ENCODE data around the gene SKIC8.
"Not testable (repeated sequence)": the region's sequence is repeated elsewhere in the genome, so short reads cannot be mapped to it uniquely, and the experiment has no call there.

SKIC8 gene

GRCh38 chr15:78251136-78251535, 48.3 kb downstream of the SKIC8 start:
- TF ChIP-seq, protein P1, sequence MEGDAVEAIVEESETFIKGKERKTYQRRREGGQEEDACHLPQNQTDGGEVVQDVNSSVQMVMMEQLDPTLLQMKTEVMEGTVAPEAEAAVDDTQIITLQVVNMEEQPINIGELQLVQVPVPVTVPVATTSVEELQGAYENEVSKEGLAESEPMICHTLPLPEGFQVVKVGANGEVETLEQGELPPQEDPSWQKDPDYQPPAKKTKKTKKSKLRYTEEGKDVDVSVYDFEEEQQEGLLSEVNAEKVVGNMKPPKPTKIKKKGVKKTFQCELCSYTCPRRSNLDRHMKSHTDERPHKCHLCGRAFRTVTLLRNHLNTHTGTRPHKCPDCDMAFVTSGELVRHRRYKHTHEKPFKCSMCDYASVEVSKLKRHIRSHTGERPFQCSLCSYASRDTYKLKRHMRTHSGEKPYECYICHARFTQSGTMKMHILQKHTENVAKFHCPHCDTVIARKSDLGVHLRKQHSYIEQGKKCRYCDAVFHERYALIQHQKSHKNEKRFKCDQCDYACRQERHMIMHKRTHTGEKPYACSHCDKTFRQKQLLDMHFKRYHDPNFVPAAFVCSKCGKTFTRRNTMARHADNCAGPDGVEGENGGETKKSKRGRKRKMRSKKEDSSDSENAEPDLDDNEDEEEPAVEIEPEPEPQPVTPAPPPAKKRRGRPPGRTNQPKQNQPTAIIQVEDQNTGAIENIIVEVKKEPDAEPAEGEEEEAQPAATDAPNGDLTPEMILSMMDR (IDR thresholded peaks at IDR 0.05; ENCODE audit: insufficient read depth, low read depth, low read length, missing control alignments) = no peak
- H3K4me3 ChIP-seq (ENCODE audit: low read length) = no peak overlapping the region
- no peak for DNase-seq (ENCODE audit: low read depth)

DNA sequence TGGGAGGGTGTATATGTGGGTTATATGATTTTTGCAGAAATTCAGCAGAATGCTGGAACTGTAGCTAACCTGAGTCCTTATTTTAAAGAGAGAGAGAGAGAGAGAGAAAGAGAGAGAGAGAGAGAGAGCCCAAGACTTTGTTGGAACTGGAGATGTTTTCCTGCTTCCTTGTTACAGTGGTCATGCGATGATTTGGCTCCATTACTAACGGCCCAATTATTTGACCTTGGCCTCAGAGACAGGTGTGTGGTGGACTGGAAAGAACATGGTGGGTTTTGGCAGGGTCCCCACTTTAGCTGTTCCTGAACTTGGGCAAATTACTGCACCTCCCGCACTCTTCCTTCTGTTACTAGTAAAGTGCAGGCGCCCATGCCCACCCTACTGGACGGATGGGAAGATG, 50.3 kb downstream of the SKIC8 start:
- DNase-seq (ENCODE audit: low read depth) = no peak
- no peak overlapping the region for H3K4me3 ChIP-seq (ENCODE audit: low read length)
- TF ChIP-seq, protein P1 (IDR thresholded peaks at IDR 0.05; ENCODE audit: insufficient read depth, low read depth, low read length, missing control alignments) = no peak

DNA sequence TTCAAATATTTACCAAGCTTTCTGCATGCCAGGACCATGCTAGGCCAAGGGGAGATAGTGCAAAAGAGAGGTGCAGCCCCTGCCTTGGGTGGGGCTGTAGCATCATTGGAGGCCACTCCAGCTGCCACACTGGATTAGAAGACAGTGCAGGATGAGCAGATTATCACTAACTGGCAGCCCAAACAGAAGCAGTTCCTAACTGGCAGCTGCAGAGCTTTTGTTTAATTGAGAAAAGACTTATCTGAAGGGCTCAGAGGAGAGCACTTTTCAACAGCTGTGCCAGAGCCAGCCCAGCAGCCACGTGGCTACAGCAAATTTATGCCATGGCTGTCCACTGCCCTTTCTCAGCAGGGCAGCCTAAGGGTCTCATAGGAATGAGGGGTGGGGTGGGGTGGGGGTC, 51.5 kb downstream of the SKIC8 start:
- TF ChIP-seq, protein P1 (IDR thresholded peaks at IDR 0.05; ENCODE audit: insufficient read depth, low read depth, low read length, missing control alignments) = no peak
- H3K4me3 ChIP-seq (ENCODE audit: low read length) = no peak overlapping the region
- DNase-seq (ENCODE audit: low read depth) = no peak

- not testable (repeated sequence) for H3K4me3 ChIP-seq (ENCODE audit: low read length); DNase-seq (ENCODE audit: low read depth)
Observed at GRCh38 chr15:78245976-78246620, 53.3 kb downstream of the SKIC8 start.

DNA sequence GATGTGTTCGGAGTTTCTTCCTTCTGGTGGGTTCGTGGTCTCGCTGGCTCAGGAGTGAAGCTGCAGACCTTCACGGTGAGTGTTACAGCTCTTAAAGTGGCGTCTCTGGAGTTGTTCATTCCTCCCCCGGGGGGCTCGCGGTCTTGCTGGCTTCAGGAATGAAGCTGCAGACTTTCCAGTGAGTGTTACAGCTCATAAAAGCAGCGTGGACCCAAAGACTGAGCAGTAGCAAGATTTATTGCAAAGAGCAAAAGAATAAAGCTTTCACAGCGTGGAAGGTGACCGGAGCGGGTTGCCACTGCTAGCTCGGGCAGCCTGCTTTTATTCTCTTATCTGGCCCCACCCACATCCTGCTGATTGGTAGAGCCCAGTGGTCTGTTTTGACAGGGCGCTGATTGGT, 54.0 kb downstream of the SKIC8 start:
- DNase-seq (ENCODE audit: low read depth); H3K4me3 ChIP-seq (ENCODE audit: low read length): not testable (repeated sequence)

- no peak overlapping the region for H3K4me3 ChIP-seq (ENCODE audit: low read length)
- no peak for DNase-seq (ENCODE audit: low read depth)
- TF ChIP-seq, protein P1 (IDR thresholded peaks at IDR 0.05; ENCODE audit: insufficient read depth, low read depth, low read length, missing control alignments) = no peak
Observed at GRCh38 chr15:78244893-78245292, 54.5 kb downstream of the SKIC8 start.

DNA sequence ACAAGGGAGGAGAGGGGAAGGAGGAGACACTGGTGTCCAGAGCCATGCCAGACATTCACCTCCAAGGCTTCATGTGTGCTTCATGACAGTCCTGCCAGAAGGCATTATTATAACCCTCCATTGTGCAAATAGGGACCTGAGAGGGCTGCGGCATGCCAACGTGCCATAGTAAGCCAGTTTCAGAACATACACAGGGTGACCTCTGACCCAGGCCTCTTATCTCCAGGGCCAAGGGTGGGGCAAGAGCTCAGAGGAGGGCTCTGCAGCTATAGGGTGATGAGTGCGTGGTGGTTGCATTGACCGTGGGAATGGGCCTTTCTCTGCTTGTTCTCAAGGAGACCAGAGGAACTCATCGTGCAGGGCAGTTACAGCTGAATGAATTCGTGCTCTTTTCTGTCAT, 55.3 kb downstream of the SKIC8 start:
- no peak overlapping the region for H3K4me3 ChIP-seq (ENCODE audit: low read length)
- DNase-seq (ENCODE audit: low read depth) = no peak
- TF ChIP-seq, protein P1 (IDR thresholded peaks at IDR 0.05; ENCODE audit: insufficient read depth, low read depth, low read length, missing control alignments) = no peak

DNA sequence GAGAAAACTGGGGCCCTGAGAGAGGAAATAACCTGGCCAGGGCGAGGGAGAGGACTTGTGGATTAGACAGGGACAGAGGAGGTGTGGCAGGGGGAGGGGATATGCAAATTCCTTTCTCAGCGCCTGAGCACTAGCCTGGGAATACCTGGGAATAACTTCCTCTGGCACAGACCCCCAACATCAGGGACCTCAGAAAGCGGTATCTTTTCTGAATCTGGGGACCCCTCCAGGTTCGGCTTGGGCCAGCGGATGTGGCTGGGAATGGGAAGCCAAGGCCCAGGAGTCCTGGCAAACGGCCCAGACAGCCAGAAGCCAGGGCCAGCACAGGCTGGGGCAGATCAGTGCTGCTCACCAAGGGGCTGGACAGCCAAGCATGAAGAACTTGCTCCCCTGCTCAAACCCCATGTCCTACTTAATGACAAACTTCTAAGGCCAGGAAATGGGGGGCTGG, 55.9 kb downstream of the SKIC8 start:
- peak; percentile 55 for DNase-seq (ENCODE audit: low read depth)
- TF ChIP-seq, protein P1 (IDR thresholded peaks at IDR 0.05; ENCODE audit: insufficient read depth, low read depth, low read length, missing control alignments) = no peak
- H3K4me3 ChIP-seq (ENCODE audit: low read length) = no peak overlapping the region
